ENCODE measurements around the gene ADAMTS17.
A peak's percentile ranks its signal among the peaks of the same experiment; 100 is the strongest.

Gene ADAMTS17

GRCh38 chr15:100256101-100256969 is 85.4 kb downstream of the ADAMTS17 start:
- H3K9me3 Mint-ChIP-seq = no peaks in the 10 kb centered on the region
- H3K4me1 Mint-ChIP-seq = no peaks in the 10 kb centered on the region
- H3K4me3 Mint-ChIP-seq = no peak overlapping the region
- DNase-seq (ENCODE audit: low spot score in 2 of 2) (no peak), ATAC-seq (no peak)
- H3K36me3 Mint-ChIP-seq = no peaks in the 10 kb centered on the region
- H3K27ac Mint-ChIP-seq = no peak overlapping the region

DNA sequence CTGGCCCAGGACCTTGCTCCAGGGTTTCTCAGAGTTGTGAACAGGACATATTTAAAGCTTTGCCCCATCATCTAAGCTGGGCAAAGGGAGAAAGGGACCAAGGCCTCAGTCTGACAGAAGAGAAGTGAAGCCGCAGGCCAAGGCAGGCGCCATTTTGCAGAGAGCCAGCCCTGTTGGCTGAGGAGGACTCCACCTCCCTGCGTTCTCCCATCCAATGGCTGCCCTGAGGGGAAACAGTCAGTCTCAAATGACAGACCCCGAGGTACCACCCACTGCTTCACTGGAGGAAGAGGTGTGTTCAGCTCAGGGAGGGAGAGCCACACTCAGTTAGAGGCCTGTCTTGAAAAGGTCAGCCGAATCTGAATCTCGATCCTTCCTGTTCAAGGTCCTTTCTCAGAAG is 86.1 kb downstream of the ADAMTS17 start:
- Mint-ChIP-seq H3K4me3 (no peak overlapping the region), H3K9me3 (no peaks in the 10 kb centered on the region), H3K36me3 (no peaks in the 10 kb centered on the region), H3K27ac (no peak overlapping the region), H3K4me1 (no peaks in the 10 kb centered on the region)
- ATAC-seq (no peak), DNase-seq (ENCODE audit: low spot score in 2 of 2) (no peak)

- no peak overlapping the region for H3K4me3 Mint-ChIP-seq
- DNase-seq (ENCODE audit: low spot score in 2 of 2) = no peak
These were observed 87.1 kb downstream of the ADAMTS17 start for GRCh38 chr15:100254691-100255090.

DNA sequence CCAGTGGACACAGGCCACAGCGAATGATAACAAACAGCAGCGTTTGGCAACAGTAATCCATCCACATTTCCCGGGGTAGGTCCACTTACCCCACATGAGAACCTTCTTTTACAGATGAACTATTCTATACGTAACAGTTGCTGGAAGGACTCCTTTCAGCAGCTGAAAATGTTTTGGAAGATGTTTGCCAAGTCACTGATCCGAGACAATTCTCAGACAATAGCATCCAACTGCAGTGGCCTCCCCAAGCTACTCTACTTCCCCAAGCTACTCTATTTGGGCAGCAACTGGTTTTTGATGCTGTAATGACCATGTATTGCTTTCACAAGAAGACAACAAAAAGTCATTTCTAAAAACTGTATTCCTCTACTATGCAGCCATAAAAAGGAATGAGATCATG is 87.5 kb downstream of the ADAMTS17 start:
- ATAC-seq (no peak), DNase-seq (ENCODE audit: low spot score in 2 of 2) (no peak)
- Mint-ChIP-seq H3K4me1 (no peaks in the 10 kb centered on the region), H3K9me3 (no peaks in the 10 kb centered on the region), H3K27ac (no peak overlapping the region), H3K4me3 (no peak overlapping the region), H3K36me3 (no peaks in the 10 kb centered on the region)

More at GRCh38 chr15:100254691-100255090, 87.1 kb downstream of the ADAMTS17 start:
- Mint-ChIP-seq H3K4me1 (no peaks in the 10 kb centered on the region), H3K36me3 (no peaks in the 10 kb centered on the region), H3K9me3 (no peaks in the 10 kb centered on the region), H3K27ac (no peak overlapping the region)
- no peak for ATAC-seq

- DNase-seq (ENCODE audit: low spot score in 2 of 2) (no peak), ATAC-seq (no peak)
- H3K9me3 Mint-ChIP-seq = no peaks in the 10 kb centered on the region
- no peaks in the 10 kb centered on the region for H3K36me3 Mint-ChIP-seq
- no peaks in the 10 kb centered on the region for H3K4me1 Mint-ChIP-seq
- no peak overlapping the region for H3K27ac Mint-ChIP-seq
- H3K4me3 Mint-ChIP-seq = no peak overlapping the region
These were observed 88.1 kb downstream of the ADAMTS17 start for GRCh38 chr15:100253640-100254039.

GRCh38 chr15:100252779-100253417 is 88.9 kb downstream of the ADAMTS17 start:
- DNase-seq (ENCODE audit: low spot score in 2 of 2) = no peak
- Mint-ChIP-seq H3K36me3 (no peaks in the 10 kb centered on the region), H3K27ac (no peak overlapping the region), H3K9me3 (no peaks in the 10 kb centered on the region), H3K4me3 (no peak overlapping the region), H3K4me1 (no peaks in the 10 kb centered on the region)
- no peak for ATAC-seq

DNA sequence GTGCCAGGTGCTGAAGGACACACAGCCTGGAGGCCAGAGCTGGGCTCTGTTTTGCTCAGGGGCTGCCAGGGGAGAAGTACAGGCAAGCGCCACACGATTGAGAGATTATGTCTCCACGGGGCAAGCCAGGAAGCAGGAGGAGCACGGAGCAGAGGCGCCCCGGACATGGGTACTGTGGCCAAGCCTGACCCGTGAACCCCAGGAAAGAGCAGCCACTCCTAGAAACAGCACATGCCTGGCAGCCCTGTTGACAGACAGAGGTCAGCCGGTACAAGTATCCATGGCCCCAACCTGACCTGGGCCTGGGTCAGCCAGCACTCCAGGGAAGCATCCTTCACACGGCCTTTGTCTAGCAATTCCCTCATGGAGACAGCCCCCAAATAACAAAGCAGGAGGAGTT is 89.4 kb downstream of the ADAMTS17 start:
- no peaks in the 10 kb centered on the region for H3K9me3 Mint-ChIP-seq
- ATAC-seq = no peak
- H3K36me3 Mint-ChIP-seq = no peaks in the 10 kb centered on the region
- no peak overlapping the region for H3K4me3 Mint-ChIP-seq
- no peaks in the 10 kb centered on the region for H3K4me1 Mint-ChIP-seq
- no peak for DNase-seq (ENCODE audit: low spot score in 2 of 2)
- H3K27ac Mint-ChIP-seq = no peak overlapping the region

DNA sequence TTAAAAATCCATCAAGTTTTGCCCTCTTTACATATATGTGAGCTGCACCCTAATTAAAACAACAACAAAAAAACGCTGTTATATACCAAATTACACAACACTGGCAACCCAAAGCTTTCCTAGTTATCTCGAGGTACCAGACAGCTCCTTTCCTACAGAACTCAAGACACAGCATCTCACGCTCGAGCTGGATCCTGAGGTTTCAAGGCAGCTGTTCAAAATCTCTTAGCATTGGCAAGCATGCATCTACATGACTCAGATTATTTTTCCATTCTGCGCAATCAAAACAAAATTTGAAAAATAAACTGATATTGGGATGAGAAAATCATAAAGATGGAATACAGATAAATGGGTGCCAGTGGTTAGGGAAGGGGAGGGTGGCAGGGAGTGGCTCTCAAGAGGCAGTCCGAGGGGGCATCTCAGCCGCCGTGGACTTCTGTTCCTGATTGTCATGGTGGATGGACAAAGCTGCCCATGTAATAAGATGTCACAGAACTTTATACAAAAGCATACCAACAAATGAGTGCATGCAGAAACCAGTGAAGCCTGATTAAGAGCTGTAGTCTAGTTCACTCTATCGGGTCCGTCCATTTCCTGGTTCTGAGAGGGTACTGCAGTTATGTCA is 91.5 kb downstream of the ADAMTS17 start:
- ATAC-seq (no peak), DNase-seq (ENCODE audit: low spot score in 2 of 2) (no peak)
- H3K36me3 Mint-ChIP-seq = no peaks in the 10 kb centered on the region
- H3K4me1 Mint-ChIP-seq = no peaks in the 10 kb centered on the region
- no peaks in the 10 kb centered on the region for H3K9me3 Mint-ChIP-seq
- H3K27ac Mint-ChIP-seq = no peak overlapping the region
- no peak overlapping the region for H3K4me3 Mint-ChIP-seq

- no peaks in the 10 kb centered on the region for H3K9me3 Mint-ChIP-seq
- ATAC-seq (no peak), DNase-seq (ENCODE audit: low spot score in 2 of 2) (no peak)
- no peak overlapping the region for H3K4me3 Mint-ChIP-seq
- no peaks in the 10 kb centered on the region for H3K36me3 Mint-ChIP-seq
- H3K4me1 Mint-ChIP-seq = no peaks in the 10 kb centered on the region
- no peak overlapping the region for H3K27ac Mint-ChIP-seq
These were observed 92.5 kb downstream of the ADAMTS17 start for GRCh38 chr15:100249096-100249815.

DNA sequence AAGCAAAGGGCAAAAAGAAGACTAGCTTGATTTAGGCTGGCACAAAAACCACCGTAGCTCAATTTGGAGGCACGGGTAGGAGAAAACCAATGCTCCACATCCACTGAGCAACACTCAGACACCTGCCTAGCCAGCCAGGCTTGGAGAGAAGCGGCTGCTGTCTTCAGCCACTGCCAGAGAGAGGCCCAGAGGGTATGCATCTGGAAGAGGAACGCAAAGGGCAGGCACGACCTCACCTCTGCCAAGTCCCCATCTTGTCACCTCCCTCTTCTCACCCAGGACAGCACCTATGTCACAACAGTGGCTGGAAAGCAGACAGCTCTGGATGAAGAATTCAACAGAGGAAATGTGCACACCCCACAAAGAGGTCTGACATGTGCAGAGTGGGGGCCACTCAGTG is 93.5 kb downstream of the ADAMTS17 start:
- Mint-ChIP-seq H3K4me1 (no peaks in the 10 kb centered on the region), H3K4me3 (no peak overlapping the region), H3K36me3 (no peaks in the 10 kb centered on the region), H3K27ac (no peak overlapping the region), H3K9me3 (no peaks in the 10 kb centered on the region)
- DNase-seq (ENCODE audit: low spot score in 2 of 2) = no peak
- ATAC-seq = peak; percentile 11

GRCh38 chr15:100247228-100248225 is 94.2 kb downstream of the ADAMTS17 start:
- Mint-ChIP-seq H3K4me1 (no peaks in the 10 kb centered on the region), H3K4me3 (no peak overlapping the region), H3K9me3 (no peaks in the 10 kb centered on the region), H3K27ac (no peak overlapping the region), H3K36me3 (no peaks in the 10 kb centered on the region)
- ATAC-seq (no peak), DNase-seq (ENCODE audit: low spot score in 2 of 2) (no peak)

DNA sequence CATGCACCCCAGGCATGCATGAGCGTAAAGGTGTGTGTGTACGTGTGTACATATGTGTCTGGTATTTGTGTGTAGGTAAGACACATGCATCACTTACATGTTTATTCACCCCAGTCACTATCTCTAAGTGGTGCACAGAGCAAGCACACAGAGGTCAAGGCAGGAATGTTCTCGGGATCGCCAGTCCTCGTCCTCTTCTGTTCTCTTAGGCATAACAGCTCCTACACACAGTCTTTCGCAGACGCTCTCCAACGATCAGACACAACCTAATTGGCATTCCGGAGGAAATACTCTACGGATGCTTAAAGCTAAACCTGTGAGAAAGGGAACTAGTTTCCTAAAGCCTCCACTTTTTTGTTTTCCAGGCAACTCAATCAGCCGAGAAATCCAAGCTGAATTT is 95.9 kb downstream of the ADAMTS17 start:
- no peaks in the 10 kb centered on the region for H3K36me3 Mint-ChIP-seq
- no peaks in the 10 kb centered on the region for H3K9me3 Mint-ChIP-seq
- DNase-seq (ENCODE audit: low spot score in 2 of 2) (no peak), ATAC-seq (no peak)
- no peak overlapping the region for H3K4me3 Mint-ChIP-seq
- H3K4me1 Mint-ChIP-seq = no peaks in the 10 kb centered on the region
- no peak overlapping the region for H3K27ac Mint-ChIP-seq

GRCh38 chr15:100245487-100245820 is 96.3 kb downstream of the ADAMTS17 start:
- Mint-ChIP-seq H3K27ac (no peak overlapping the region), H3K36me3 (no peaks in the 10 kb centered on the region), H3K9me3 (no peaks in the 10 kb centered on the region), H3K4me3 (no peak overlapping the region), H3K4me1 (no peaks in the 10 kb centered on the region)
- ATAC-seq = no peak
- DNase-seq (ENCODE audit: low spot score in 2 of 2) = no peak

- ATAC-seq = no peak
- H3K36me3 Mint-ChIP-seq = no peaks in the 10 kb centered on the region
- no peak for DNase-seq (ENCODE audit: low spot score in 2 of 2)
- H3K4me1 Mint-ChIP-seq = no peaks in the 10 kb centered on the region
- no peak overlapping the region for H3K27ac Mint-ChIP-seq
- no peak overlapping the region for H3K4me3 Mint-ChIP-seq
- H3K9me3 Mint-ChIP-seq = no peaks in the 10 kb centered on the region
These were observed 96.8 kb downstream of the ADAMTS17 start for GRCh38 chr15:100244796-100245486.

All from stimulated activated effector memory CD8-positive, alpha-beta T cell treated with anti-CD3 and anti-CD28 coated beads, Interleukin-12 subunit alpha, Interleukin-12 subunit beta, amount 100 ng/mL, for 72 hours (primary cell).